HG03139 (cell line): Measurements from ENCODE around the gene MLLT6.

Experiments
- ATAC-seq: cut with Tn5 transposase; IDR thresholded peaks from one replicate; pipeline ENCODE4 v1.9.1; 2021; ENCODE audit not compliant: unreplicated experiment

The MLLT6 gene

GRCh38 chr17:38706505-38707216 lies 1.6 kb downstream of the MLLT6 start:
- no peak for ATAC-seq

GRCh38 chr17:38707678-38708351 lies 2.7 kb downstream of the MLLT6 start:
- no peak for ATAC-seq

DNA sequence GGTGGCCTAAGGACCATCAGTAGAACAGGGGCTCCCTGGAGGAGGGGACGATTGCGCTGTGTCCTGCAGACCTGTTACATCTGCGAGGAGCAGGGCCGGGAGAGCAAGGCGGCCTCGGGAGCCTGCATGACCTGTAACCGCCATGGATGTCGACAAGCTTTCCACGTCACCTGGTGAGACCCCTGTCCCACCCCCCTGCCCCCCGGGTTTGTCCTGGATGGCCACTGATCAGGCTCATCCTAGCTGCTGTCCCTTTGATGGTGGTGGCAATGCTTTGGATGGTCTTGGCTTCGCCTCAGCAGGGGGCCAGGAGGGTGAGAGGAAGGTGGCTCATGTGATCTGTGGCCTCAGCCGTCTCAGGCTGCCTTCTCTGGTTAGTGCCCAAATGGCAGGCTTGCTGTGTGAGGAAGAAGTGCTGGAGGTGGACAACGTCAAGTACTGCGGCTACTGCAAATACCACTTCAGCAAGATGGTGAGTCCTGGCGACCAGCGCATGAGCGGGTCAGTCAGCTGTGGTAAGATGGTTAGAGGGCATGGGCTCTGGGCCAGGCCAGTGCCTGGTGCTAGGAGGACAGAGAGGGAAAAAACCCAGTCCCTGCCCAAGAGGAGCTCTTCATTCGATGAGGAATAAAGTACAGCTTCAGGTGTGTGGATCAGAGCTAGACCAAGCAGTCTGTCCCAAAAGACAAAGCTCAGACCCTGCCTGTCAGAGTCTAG lies 4.2 kb downstream of the MLLT6 start:
- no peak for ATAC-seq

DNA sequence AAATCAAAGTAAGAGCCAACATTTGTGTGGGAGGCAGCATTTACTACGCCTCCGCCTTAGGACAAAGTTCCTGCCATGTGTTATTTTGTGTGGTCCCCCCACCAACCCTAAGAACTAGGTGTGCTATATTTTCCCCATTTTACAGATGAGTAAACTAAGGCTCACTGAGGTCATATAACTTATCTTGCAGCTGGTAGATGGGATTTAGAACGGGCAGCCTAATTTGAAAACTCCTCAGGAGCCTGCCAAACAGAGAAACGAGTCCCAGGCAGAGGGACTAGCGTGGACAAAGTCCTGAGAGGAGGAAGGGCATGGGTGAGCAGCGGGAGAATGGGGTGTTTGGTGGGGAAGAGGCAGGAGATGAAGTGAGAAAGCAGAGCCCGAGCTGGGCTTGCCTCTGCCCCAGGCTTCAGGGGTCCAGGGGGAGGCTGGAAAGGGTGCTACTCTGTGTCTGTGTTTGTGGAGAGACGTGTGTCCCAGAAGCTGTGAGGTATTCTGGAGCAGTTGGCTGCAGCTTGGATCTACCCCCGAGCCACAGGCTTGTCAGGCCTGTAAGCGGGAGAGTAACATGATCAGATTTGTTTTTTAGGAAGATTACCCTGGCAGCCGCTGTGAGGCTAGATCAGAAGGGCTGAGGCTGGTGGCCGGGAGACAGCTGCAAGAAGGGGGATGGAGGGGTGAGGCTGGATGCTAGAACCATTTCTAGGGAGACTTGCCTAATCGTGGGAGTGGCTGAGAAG lies 5.0 kb downstream of the MLLT6 start:
- ATAC-seq: no peak

DNA sequence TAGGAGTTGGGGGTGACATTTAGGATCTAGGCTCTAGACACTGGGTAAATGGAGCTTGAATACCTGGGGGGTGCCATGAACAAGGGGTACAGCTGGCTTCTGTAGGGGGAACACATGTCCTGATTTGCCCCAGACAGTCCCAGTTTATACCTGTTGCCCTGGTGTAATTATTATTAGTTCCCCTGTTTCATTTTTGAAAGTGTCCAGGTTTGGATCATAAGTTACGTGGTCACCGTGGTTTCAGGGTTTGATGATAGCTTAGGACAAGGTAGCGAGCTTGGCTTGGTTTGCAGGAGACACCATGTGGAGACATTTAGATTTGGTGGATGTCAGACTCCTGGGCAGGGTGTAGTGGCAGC lies 5.5 kb downstream of the MLLT6 start:
- ATAC-seq: no peak

- ATAC-seq: no peak
Measured at GRCh38 chr17:38710985-38711384, 5.9 kb downstream of the MLLT6 start.

DNA sequence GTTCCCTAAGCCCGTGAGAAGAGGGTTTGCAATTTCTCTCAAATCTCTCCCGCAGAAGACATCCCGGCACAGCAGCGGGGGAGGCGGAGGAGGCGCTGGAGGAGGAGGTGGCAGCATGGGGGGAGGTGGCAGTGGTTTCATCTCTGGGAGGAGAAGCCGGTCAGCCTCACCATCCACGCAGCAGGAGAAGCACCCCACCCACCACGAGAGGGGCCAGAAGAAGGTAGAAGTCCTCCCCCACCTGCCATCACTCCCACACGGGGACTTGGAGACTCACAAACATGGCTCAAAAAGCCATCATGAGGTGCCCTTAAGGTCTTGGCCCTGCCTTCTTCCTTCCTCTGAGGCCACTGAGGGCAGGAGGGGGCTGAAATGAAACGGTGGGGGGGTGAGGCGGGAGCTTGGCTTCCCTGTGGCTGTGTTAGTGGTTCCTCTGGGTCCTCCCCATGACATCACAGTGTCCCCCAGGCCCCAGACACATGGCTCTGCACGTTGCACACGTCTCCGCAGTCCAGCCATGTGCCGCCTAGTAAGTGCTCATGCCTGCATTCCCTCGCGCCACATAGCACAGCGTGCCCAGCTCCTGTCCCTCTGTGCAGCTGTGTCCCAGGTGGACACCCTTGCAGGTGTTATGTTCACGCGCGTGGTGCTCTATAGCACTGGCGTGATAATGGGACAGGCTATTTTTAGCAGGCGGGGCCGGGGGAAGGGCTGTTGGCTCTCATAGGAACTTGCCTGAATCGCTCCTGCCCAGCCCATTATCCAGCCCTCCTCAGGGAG lies 6.9 kb downstream of the MLLT6 start:
- no peak for ATAC-seq

DNA sequence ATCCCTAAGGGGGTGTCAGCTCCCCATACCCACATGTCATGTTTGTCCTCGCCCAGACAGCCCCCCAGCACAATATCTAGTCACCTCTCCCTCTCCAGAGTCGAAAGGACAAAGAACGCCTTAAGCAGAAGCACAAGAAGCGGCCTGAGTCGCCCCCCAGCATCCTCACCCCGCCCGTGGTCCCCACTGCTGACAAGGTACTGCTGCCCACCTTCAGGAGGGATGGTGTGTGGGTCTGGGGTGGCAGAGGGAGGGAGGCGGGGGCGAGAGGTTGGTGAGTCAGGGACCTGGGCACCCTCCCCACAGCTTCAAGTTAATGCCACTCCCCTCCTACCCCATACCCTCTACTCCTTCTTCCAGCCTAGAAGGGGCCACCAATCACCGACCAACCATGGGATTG lies 7.5 kb downstream of the MLLT6 start:
- no peak for ATAC-seq

DNA sequence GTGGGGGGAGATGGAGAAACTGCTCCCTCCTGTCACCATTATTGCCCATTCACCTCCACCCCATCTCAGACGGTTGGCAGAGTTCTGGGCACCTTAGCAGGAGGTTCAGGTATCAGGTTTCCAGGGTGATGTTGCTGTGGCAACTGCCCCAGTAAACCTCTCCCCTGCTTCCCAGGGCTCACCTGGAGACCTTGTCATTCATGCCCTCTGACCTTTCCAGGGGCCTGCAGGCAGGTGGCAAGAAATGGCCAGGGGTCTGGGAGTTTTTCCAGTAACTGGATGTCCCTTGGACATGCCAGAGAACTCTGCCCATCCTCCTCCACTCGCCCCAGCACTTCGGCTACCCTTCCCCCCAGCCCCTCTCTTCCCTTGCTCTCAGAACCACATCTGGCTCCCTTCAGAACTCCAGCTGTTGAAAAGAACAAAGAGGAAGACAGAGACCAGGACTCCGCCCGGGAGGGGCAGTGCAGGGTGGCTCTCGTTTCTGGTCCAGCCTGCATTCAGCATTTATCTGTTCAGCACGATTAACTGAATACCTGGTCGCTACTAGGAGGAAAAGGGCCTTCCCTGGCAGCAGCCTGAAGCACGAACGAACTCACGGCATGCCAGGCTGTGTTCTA lies 8.5 kb downstream of the MLLT6 start:
- no peak for ATAC-seq

DNA sequence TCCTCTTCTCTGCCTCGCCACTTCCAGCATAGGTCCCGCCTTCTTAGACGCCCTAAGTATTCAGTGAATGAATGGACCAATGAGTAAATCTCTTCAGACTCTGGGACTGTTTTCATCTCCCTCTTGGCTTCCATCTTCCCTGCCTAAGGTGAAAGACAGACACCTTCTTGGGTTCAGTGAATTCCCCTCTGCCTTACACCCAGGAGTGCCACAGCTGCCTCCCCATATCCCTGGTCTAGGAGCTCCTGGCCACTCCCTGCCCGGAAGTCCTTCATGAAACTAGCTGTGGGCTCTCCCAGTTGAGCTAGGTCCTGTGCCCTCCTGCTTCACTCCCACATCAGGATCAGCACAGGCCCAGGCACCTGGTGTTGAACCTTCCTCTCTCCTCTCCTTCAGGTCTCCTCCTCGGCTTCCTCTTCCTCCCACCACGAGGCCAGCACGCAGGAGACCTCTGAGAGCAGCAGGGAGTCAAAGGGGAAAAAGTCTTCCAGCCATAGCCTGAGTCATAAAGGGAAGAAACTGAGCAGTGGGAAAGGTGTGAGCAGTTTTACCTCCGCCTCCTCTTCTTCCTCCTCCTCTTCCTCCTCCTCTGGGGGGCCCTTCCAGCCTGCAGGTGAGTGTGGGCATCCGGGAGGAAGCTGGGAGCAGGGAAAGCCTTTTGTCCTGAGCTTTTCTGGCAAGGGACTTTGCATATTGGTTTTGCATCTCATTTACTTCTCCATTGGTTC lies 10.3 kb downstream of the MLLT6 start:
- no peak for ATAC-seq

DNA sequence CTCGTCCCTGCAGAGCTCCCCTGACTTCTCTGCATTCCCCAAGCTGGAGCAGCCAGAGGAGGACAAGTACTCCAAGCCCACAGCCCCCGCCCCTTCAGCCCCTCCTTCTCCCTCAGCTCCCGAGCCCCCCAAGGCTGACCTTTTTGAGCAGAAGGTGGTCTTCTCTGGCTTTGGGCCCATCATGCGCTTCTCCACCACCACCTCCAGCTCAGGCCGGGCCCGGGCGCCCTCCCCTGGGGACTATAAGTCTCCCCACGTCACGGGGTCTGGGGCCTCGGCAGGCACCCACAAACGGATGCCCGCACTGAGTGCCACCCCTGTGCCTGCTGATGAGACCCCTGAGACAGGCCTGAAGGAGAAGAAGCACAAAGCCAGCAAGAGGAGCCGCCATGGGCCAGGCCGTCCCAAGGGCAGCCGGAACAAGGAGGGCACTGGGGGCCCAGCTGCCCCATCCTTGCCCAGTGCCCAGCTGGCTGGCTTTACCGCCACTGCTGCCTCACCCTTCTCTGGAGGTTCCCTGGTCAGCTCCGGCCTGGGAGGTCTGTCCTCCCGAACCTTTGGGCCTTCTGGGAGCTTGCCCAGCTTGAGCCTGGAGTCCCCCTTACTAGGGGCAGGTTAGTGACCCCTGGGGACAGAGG lies 11.4 kb downstream of the MLLT6 start:
- ATAC-seq: no peak

DNA sequence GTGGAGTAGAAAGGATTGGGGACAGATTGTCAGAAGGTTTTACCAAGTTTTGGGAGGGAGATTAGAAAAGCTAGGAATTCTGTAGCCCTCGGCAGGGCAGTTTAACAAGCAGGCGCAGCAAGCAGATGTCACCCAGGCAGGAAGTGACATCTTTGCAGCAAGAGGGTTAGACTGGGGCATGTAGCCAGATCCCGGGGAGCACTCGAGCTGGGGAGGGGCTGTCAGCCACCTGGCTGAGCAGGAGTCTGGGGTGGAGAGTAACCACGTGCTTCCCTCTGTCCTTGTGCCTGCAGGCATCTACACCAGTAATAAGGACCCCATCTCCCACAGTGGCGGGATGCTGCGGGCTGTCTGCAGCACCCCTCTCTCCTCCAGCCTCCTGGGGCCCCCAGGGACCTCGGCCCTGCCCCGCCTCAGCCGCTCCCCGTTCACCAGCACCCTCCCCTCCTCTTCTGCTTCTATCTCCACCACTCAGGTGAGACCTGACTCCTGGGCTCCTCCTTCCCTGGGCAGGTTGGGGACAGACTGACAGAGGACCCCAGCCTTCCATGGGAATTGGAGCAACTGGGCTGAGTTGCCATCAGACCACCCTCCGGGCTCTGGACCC lies 12.2 kb downstream of the MLLT6 start:
- ATAC-seq: no peak

- no peak for ATAC-seq
Measured at GRCh38 chr17:38719289-38719942, 14.3 kb downstream of the MLLT6 start.

- no peak for ATAC-seq
Measured at GRCh38 chr17:38719943-38720641, 15.0 kb downstream of the MLLT6 start.

- ATAC-seq: no peak
Measured at GRCh38 chr17:38720941-38721340, 15.9 kb downstream of the MLLT6 start.

DNA sequence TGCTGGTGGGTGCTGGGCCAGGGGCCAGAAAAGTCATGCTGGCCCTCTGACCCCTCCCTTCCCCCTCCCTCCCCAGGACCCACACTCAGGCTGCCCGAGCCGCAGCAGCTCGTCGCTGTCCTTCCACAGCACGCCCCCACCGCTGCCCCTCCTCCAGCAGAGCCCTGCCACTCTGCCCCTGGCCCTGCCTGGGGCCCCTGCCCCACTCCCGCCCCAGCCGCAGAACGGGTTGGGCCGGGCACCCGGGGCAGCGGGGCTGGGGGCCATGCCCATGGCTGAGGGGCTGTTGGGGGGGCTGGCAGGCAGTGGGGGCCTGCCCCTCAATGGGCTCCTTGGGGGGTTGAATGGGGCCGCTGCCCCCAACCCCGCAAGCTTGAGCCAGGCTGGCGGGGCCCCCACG lies 16.7 kb downstream of the MLLT6 start:
- no peak for ATAC-seq

GRCh38 chr17:38724337-38724988 lies 19.4 kb downstream of the MLLT6 start:
- no peak for ATAC-seq
